ENCODE results near the gene TSPAN9. TPM values are rescaled to one million over a fixed set of nuclear protein-coding genes. Genes with fewer than 3 reads are reported as not detected.

Gene TSPAN9
- polyA plus RNA-seq, 1 donor (not counting 4 experiments of a cell fraction or from before 2014, with no cell fraction given): 27.5 TPM

DNA sequence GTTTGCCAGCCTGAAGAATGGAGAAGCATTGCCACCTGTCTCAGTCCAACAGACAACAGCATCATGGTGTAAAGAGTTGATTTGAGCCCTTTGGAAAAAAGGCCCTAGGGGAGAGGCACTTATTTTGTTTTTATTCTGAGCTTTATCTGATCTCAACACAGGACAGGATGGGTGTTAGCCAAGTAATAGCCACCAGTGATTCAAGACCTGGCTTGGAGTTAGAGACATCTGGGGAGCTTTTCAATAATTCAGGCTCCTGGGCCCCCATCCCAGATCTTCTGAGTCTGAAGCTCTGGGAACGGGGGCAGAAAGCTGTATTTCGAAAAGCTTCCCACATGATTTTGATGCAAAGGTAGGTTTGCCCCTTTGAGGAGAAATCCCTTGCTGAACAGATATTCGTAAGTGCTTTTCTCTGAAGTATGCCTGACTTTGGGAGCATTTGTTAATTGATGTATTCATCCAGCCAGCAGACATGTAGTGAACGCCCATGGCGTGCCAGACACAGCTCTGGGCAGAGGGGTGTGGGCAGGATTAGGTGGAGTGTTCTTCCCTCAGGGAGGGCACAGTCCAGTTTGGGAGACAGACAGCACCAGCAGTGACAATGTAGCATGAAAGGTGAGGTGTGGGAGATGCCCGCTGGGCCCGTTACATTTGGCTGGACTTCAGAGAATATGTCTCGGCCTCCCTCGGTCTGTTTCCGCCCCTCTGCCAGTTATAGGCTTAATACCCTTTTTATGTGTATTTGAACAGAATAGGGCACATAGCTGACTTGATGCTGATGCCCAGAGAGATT lies 72.5 kb downstream of the TSPAN9 start:
- TF ChIP-seq, protein P1, sequence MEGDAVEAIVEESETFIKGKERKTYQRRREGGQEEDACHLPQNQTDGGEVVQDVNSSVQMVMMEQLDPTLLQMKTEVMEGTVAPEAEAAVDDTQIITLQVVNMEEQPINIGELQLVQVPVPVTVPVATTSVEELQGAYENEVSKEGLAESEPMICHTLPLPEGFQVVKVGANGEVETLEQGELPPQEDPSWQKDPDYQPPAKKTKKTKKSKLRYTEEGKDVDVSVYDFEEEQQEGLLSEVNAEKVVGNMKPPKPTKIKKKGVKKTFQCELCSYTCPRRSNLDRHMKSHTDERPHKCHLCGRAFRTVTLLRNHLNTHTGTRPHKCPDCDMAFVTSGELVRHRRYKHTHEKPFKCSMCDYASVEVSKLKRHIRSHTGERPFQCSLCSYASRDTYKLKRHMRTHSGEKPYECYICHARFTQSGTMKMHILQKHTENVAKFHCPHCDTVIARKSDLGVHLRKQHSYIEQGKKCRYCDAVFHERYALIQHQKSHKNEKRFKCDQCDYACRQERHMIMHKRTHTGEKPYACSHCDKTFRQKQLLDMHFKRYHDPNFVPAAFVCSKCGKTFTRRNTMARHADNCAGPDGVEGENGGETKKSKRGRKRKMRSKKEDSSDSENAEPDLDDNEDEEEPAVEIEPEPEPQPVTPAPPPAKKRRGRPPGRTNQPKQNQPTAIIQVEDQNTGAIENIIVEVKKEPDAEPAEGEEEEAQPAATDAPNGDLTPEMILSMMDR (optimal IDR thresholded peaks at IDR 0.05 in 1 of 3, IDR thresholded peaks at IDR 0.05 in 1 of 3, conservative IDR thresholded peaks at IDR 0.05 in 1 of 3; ENCODE audit: extremely low read depth in 1 of 3, insufficient read depth in 2 of 3, low read length in 3 of 3): no peak
- TF ChIP-seq EZH2 (IDR thresholded peaks at IDR 0.05; ENCODE audit: low read length): no peak
- Histone ChIP-seq H3K9me1 (ENCODE audit: control insufficient read depth, extremely low read depth, insufficient read depth, low read length) (no peaks in the 10 kb centered on the region), H3K4me2 (ENCODE audit: control insufficient read depth, extremely low read depth, insufficient read depth, low read depth, low read length) (no peak overlapping the region), H3K36me3 (ENCODE audit: control insufficient read depth in 2 of 2, extremely low read depth in 1 of 2, insufficient read depth in 2 of 2, low read length in 2 of 2) (peaks cover 0 to 8% of the 10 kb centered on the region in 2 experiments), H3K9ac (ENCODE audit: control insufficient read depth, extremely low read depth, insufficient read depth, low read length) (no peak overlapping the region), H3K4me3 (ENCODE audit: control insufficient read depth in 2 of 3, extremely low read depth in 1 of 3, insufficient read depth in 2 of 3, low read depth in 1 of 3, low read length in 3 of 3) (no peak overlapping the region), H3K27me3 (ENCODE audit: control insufficient read depth, extremely low read depth, insufficient read depth, low read length) (no peaks in the 10 kb centered on the region), H3K79me2 (ENCODE audit: control insufficient read depth, insufficient read depth, low read length) (peaks cover 5% of the 10 kb centered on the region), H3K27ac (ENCODE audit: control insufficient read depth, insufficient read depth, low read length) (no peak overlapping the region), H3K9me3 (ENCODE audit: control insufficient read depth, low read depth, low read length) (no peaks in the 10 kb centered on the region), H3K4me1 (ENCODE audit: control insufficient read depth, extremely low read depth, insufficient read depth, low read length) (peaks cover under 1% of the 10 kb centered on the region), H2AFZ (ENCODE audit: control insufficient read depth, low read length) (no peak overlapping the region), H4K20me1 (ENCODE audit: control insufficient read depth, extremely low read depth, insufficient read depth, low read length) (no peaks in the 10 kb centered on the region)
- dilution Hi-C loops (cut with MboI; ENCODE audit: extremely low pct_ligation_motif_present, low sequenced_read_pairs): no loop called here
- DNase-seq (ENCODE audit: low read depth, low spot score) (no peak), FAIRE-seq (no peak)

DNA sequence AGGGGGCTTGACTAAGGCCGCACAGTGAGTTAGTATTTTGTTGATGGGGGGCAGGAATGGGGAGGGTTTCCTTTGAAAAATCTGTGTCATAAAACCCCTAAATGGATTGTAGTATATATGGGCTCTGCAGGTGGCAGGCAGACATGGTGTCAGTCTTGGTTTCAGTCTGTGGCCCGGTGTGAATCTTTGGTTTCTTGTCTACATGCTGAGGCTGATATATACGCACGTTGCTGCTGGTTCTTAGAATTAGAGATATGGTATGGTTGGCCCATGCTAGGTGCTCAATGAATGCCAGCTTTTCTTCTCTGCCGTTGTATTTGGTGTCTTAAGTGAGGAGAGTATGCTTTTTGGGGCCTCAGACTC lies 73.1 kb downstream of the TSPAN9 start:
- TF ChIP-seq, protein P1 (optimal IDR thresholded peaks at IDR 0.05 in 1 of 3, IDR thresholded peaks at IDR 0.05 in 1 of 3, conservative IDR thresholded peaks at IDR 0.05 in 1 of 3; ENCODE audit: extremely low read depth in 1 of 3, insufficient read depth in 2 of 3, low read length in 3 of 3): no peak
- TF ChIP-seq EZH2 (IDR thresholded peaks at IDR 0.05; ENCODE audit: low read length): no peak
- Histone ChIP-seq H3K27ac (ENCODE audit: control insufficient read depth, insufficient read depth, low read length) (no peak overlapping the region), H3K4me1 (ENCODE audit: control insufficient read depth, extremely low read depth, insufficient read depth, low read length) (no peaks in the 10 kb centered on the region), H3K4me3 (ENCODE audit: control insufficient read depth in 2 of 3, extremely low read depth in 1 of 3, insufficient read depth in 2 of 3, low read depth in 1 of 3, low read length in 3 of 3) (no peak overlapping the region), H3K9me3 (ENCODE audit: control insufficient read depth, low read depth, low read length) (no peaks in the 10 kb centered on the region), H3K36me3 (ENCODE audit: control insufficient read depth in 2 of 2, extremely low read depth in 1 of 2, insufficient read depth in 2 of 2, low read length in 2 of 2) (peaks cover 0 to 8% of the 10 kb centered on the region in 2 experiments), H2AFZ (ENCODE audit: control insufficient read depth, low read length) (no peak overlapping the region), H3K4me2 (ENCODE audit: control insufficient read depth, extremely low read depth, insufficient read depth, low read depth, low read length) (no peak overlapping the region), H4K20me1 (ENCODE audit: control insufficient read depth, extremely low read depth, insufficient read depth, low read length) (no peaks in the 10 kb centered on the region), H3K27me3 (ENCODE audit: control insufficient read depth, extremely low read depth, insufficient read depth, low read length) (no peaks in the 10 kb centered on the region), H3K9me1 (ENCODE audit: control insufficient read depth, extremely low read depth, insufficient read depth, low read length) (no peaks in the 10 kb centered on the region), H3K9ac (ENCODE audit: control insufficient read depth, extremely low read depth, insufficient read depth, low read length) (no peak overlapping the region), H3K79me2 (ENCODE audit: control insufficient read depth, insufficient read depth, low read length) (peaks cover 2% of the 10 kb centered on the region)
- dilution Hi-C loops (cut with MboI; ENCODE audit: extremely low pct_ligation_motif_present, low sequenced_read_pairs): no loop called here
- DNase-seq (ENCODE audit: low read depth, low spot score): no peak
- FAIRE-seq: no peak
